Activated naive CD8-positive, alpha-beta T cell (primary cell): ENCODE measurements around the gene FMO5.
"Not testable (repeated sequence)": the region's sequence is repeated elsewhere in the genome, so short reads cannot be mapped to it uniquely, and the experiment has no call there.

ENCODE experiments used
- H3K27ac Mint-ChIP-seq: one replicate; pipeline ENCODE4 v1.8.0; 2021; ENCODE audit warnings: mixed read lengths
- H3K27me3 Mint-ChIP-seq: one replicate; pipeline ENCODE4 v1.8.0; 2021; ENCODE audit warnings: mixed read lengths
- H3K36me3 Mint-ChIP-seq: one replicate; pipeline ENCODE4 v1.8.0; 2021; ENCODE audit warnings: mixed read lengths
- H3K4me1 Mint-ChIP-seq: one replicate; pipeline ENCODE4 v1.8.0; 2021; ENCODE audit warnings: low read depth, mixed read lengths
- H3K4me3 Mint-ChIP-seq: one replicate; pipeline ENCODE4 v1.8.0; 2021; ENCODE audit warnings: mild to moderate bottlenecking, mixed read lengths
- H3K9me3 Mint-ChIP-seq: one replicate; pipeline ENCODE4 v1.8.0; 2021; ENCODE audit warnings: low read depth, mixed read lengths

Gene FMO5

GRCh38 chr1:147157116-147157515, 68.0 kb downstream of the FMO5 start:
- not testable (repeated sequence) for H3K27me3 Mint-ChIP-seq, H3K4me1 Mint-ChIP-seq, H3K27ac Mint-ChIP-seq, H3K4me3 Mint-ChIP-seq, H3K9me3 Mint-ChIP-seq
- H3K36me3 Mint-ChIP-seq: peaks cover 22% of the 10 kb centered on the region

GRCh38 chr1:147156642-147157041, 68.5 kb downstream of the FMO5 start:
- Mint-ChIP-seq H3K27ac (no peak overlapping the region), H3K4me1 (no peaks in the 10 kb centered on the region), H3K4me3 (no peak overlapping the region), H3K27me3 (no peaks in the 10 kb centered on the region), H3K36me3 (peaks cover 19% of the 10 kb centered on the region), H3K9me3 (no peaks in the 10 kb centered on the region)

GRCh38 chr1:147152772-147153171, 72.4 kb downstream of the FMO5 start:
- no peaks in the 10 kb centered on the region for H3K9me3 Mint-ChIP-seq
- peaks cover 13% of the 10 kb centered on the region for H3K36me3 Mint-ChIP-seq
- H3K4me1 Mint-ChIP-seq: no peaks in the 10 kb centered on the region
- no peak overlapping the region for H3K4me3 Mint-ChIP-seq
- no peak overlapping the region for H3K27ac Mint-ChIP-seq
- H3K27me3 Mint-ChIP-seq: no peaks in the 10 kb centered on the region

GRCh38 chr1:147151244-147151643, 73.9 kb downstream of the FMO5 start:
- Mint-ChIP-seq H3K4me1 (no peaks in the 10 kb centered on the region), H3K36me3 (peaks cover 6% of the 10 kb centered on the region), H3K4me3 (no peak overlapping the region), H3K27me3 (peaks cover 4% of the 10 kb centered on the region), H3K27ac (no peak overlapping the region), H3K9me3 (no peaks in the 10 kb centered on the region)

GRCh38 chr1:147142886-147143285, 82.3 kb downstream of the FMO5 start:
- H3K4me1 Mint-ChIP-seq: no peaks in the 10 kb centered on the region
- H3K27me3 Mint-ChIP-seq: peaks cover 30% of the 10 kb centered on the region
- H3K4me3 Mint-ChIP-seq: no peak overlapping the region
- peaks cover 2% of the 10 kb centered on the region for H3K36me3 Mint-ChIP-seq
- no peak overlapping the region for H3K27ac Mint-ChIP-seq
- no peaks in the 10 kb centered on the region for H3K9me3 Mint-ChIP-seq
